Natural killer cell (primary cell): ENCODE measurements around the gene CST8. TPM values are rescaled to one million over a fixed set of nuclear protein-coding genes. Genes with fewer than 3 reads are reported as not detected.

Experiments
- ATAC-seq, 3 donors: fragments of 150-1000 bp in 2 of 3; fragments of 200-7000 bp in 1 of 3; cut with Tn5 transposase; 1 replicate in 1 of 3; 2 replicates in 2 of 3; pipeline ENCODE4 v1.10.0; 2021; ENCODE audit warnings: mild to moderate bottlenecking in 2 of 3, moderate library complexity in 2 of 3
- DNase-seq, 2 donors: peaks; one replicate each; pipeline versions ENCODE4 v3.0.0 to v3.0.0-alpha.2; 2013 to 2021; ENCODE audit warnings: mixed read lengths in 1 of 2
- H3K27ac ChIP-seq: one replicate; pipeline ENCODE4 v1.5.1; 2013; ENCODE audit warnings: mild to moderate bottlenecking, low read length
- H3K27me3 ChIP-seq: one replicate; pipeline ENCODE4 v1.6.1; 2013; ENCODE audit warnings: low read length; ENCODE audit not compliant: control insufficient read depth, insufficient read depth
- H3K36me3 ChIP-seq: one replicate; pipeline ENCODE4 v1.6.1; 2013; ENCODE audit warnings: low read length; ENCODE audit not compliant: control insufficient read depth, insufficient read depth
- H3K4me1 ChIP-seq: one replicate; pipeline ENCODE4 v1.6.1; 2013; ENCODE audit warnings: low read length; ENCODE audit not compliant: control insufficient read depth, insufficient read depth
- H3K4me3 ChIP-seq: one replicate; pipeline ENCODE4 v1.5.1; 2013; ENCODE audit warnings: low read length
- H3K9me3 ChIP-seq: one replicate; pipeline ENCODE4 v1.6.1; 2013; ENCODE audit warnings: low read length; ENCODE audit not compliant: control insufficient read depth, insufficient read depth
- H3K27ac Mint-ChIP-seq, 2 donors: one replicate each; pipeline ENCODE4 v1.8.0; 2022; ENCODE audit warnings: mild to moderate bottlenecking in 2 of 2, mixed read lengths in 2 of 2, moderate library complexity in 1 of 2
- H3K27me3 Mint-ChIP-seq, 2 donors: one replicate each; pipeline ENCODE4 v1.8.0; 2022; ENCODE audit warnings: low read depth in 2 of 2, mixed read lengths in 2 of 2
- H3K36me3 Mint-ChIP-seq: one replicate; pipeline ENCODE4 v1.8.0; 2022; ENCODE audit warnings: mixed read lengths
- H3K4me1 Mint-ChIP-seq, 2 donors: one replicate each; pipeline ENCODE4 v1.8.0; 2022; ENCODE audit warnings: mixed read lengths in 2 of 2
- H3K4me3 Mint-ChIP-seq: one replicate; pipeline ENCODE4 v1.8.0; 2022; ENCODE audit warnings: mild to moderate bottlenecking, moderate library complexity, mixed read lengths
- H3K9me3 Mint-ChIP-seq, 2 donors: one replicate each; pipeline ENCODE4 v1.8.0; 2022; ENCODE audit warnings: mixed read lengths in 2 of 2
- CTCF ChIP-seq: fragments of 200-600 bp; IDR thresholded peaks from one replicate; pipeline ENCODE4 v1.8.0; 2022; ENCODE audit warnings: antibody characterized with exemption
- WGBS: methylation state at CpG from one replicate; pipeline ENCODE4 v1.1.7; 2013; ENCODE audit warnings: missing lambda C conversion rate; ENCODE audit not compliant: insufficient coverage; 5-methylcytosine and 5-hydroxymethylcytosine counted together
- intact Hi-C: fragments of 100-400 bp; cut with micrococcal nuclease; formaldehyde crosslinking; loops from one replicate; pipeline ENCODE4 v1.14.2; 2022
- total RNA-seq, 4 donors: library from RNA; stranded (reverse); fragments of 120-200 nt in 1 of 4; gene quantifications; one replicate each; pipeline versions ENCODE4 v1.2.3 to v1.2.4, GENCODE V29; 2013 to 2022

The CST8 gene
- total RNA-seq, 3 donors from 2014 or later (not counting 1 experiment from before 2014, with no cell fraction given), result not detected

- Mint-ChIP-seq H3K4me1 (no peaks in the 10 kb centered on the region), H3K27me3 (peaks cover 0 to 3% of the 10 kb centered on the region in 2 donors), H3K27ac (no peak overlapping the region), H3K4me3 (no peak overlapping the region), H3K36me3 (no peaks in the 10 kb centered on the region), H3K9me3 (no peaks in the 10 kb centered on the region)
- no peak for TF ChIP-seq CTCF
- Histone ChIP-seq H3K4me3 (no peak overlapping the region), H3K27me3 (no peaks in the 10 kb centered on the region), H3K36me3 (no peaks in the 10 kb centered on the region), H3K9me3 (no peaks in the 10 kb centered on the region), H3K27ac (no peak overlapping the region), H3K4me1 (no peaks in the 10 kb centered on the region)
- no peak for ATAC-seq
- intact Hi-C loops, result loop anchor here (5.0 kb wide), 1 partner anchor 42 kb away; no protein-coding TSS in a partner anchor
- 77% methylated on average over 4 of the region's 4 CpGs for WGBS
- no peak for DNase-seq
Measured at GRCh38 chr20:23540624-23541023, 49.7 kb downstream of the CST8 start.

- Mint-ChIP-seq H3K36me3 (no peaks in the 10 kb centered on the region), H3K27ac (no peak overlapping the region), H3K27me3 (peaks cover 0 to 3% of the 10 kb centered on the region in 2 donors), H3K9me3 (no peaks in the 10 kb centered on the region), H3K4me3 (no peak overlapping the region), H3K4me1 (no peaks in the 10 kb centered on the region)
- Histone ChIP-seq H3K9me3 (no peaks in the 10 kb centered on the region), H3K36me3 (no peaks in the 10 kb centered on the region), H3K27me3 (no peaks in the 10 kb centered on the region), H3K27ac (no peak overlapping the region), H3K4me3 (no peak overlapping the region), H3K4me1 (no peaks in the 10 kb centered on the region)
- WGBS, result 50% methylated on average over 1 of the region's 1 CpG
- DNase-seq (no peak), ATAC-seq (no peak)
- intact Hi-C loops, result loop anchor here (5.0 kb wide), 1 partner anchor 41 kb away; no protein-coding TSS in a partner anchor
- no peak for TF ChIP-seq CTCF
Measured at GRCh38 chr20:23541330-23541729, 50.4 kb downstream of the CST8 start.

- TF ChIP-seq CTCF, result no peak
- no peaks in the 10 kb centered on the region for H3K4me1 Mint-ChIP-seq
- H3K9me3 Mint-ChIP-seq, result no peaks in the 10 kb centered on the region
- Histone ChIP-seq H3K36me3 (no peaks in the 10 kb centered on the region), H3K27me3 (no peaks in the 10 kb centered on the region), H3K27ac (no peak overlapping the region), H3K4me3 (no peak overlapping the region), H3K9me3 (no peaks in the 10 kb centered on the region), H3K4me1 (no peaks in the 10 kb centered on the region)
- no peak for DNase-seq
- no peak overlapping the region for H3K4me3 Mint-ChIP-seq
- H3K36me3 Mint-ChIP-seq, result no peaks in the 10 kb centered on the region
- WGBS, result 83% methylated on average over 2 of the region's 2 CpGs
- no peak for ATAC-seq
- peaks cover 0 to 3% of the 10 kb centered on the region in 2 donors for H3K27me3 Mint-ChIP-seq
- H3K27ac Mint-ChIP-seq, result no peak overlapping the region
- intact Hi-C loops, result loop anchor here (5.0 kb wide), 1 partner anchor 41 kb away; no protein-coding TSS in a partner anchor
Measured at GRCh38 chr20:23541776-23542175, 50.9 kb downstream of the CST8 start.

GRCh38 chr20:23542801-23543200 is 51.9 kb downstream of the CST8 start:
- H3K9me3 ChIP-seq, result no peaks in the 10 kb centered on the region
- DNase-seq (no peak), ATAC-seq (no peak)
- no peaks in the 10 kb centered on the region for H3K36me3 Mint-ChIP-seq
- H3K27me3 ChIP-seq, result no peaks in the 10 kb centered on the region
- no peak overlapping the region for H3K4me3 Mint-ChIP-seq
- no peaks in the 10 kb centered on the region for H3K4me1 Mint-ChIP-seq
- H3K27ac ChIP-seq, result no peak overlapping the region
- intact Hi-C loops, result loop anchor here (5.0 kb wide), 1 partner anchor 40 kb away; no protein-coding TSS in a partner anchor
- TF ChIP-seq CTCF, result no peak
- no peaks in the 10 kb centered on the region for H3K36me3 ChIP-seq
- peaks cover 0 to 3% of the 10 kb centered on the region in 2 donors for H3K27me3 Mint-ChIP-seq
- WGBS, result 54% methylated on average over 5 of the region's 5 CpGs
- no peaks in the 10 kb centered on the region for H3K9me3 Mint-ChIP-seq
- no peak overlapping the region for H3K4me3 ChIP-seq
- H3K27ac Mint-ChIP-seq, result no peak overlapping the region
- H3K4me1 ChIP-seq, result no peaks in the 10 kb centered on the region
